Inferior parietal cortex (tissue), 1 donor: ENCODE measurements around the gene SYCP1.
"Not testable (repeated sequence)": the region's sequence is repeated elsewhere in the genome, so short reads cannot be mapped to it uniquely, and the experiment has no call there.

ENCODE experiments used
- DNase-seq: peaks from one replicate; pipeline ENCODE4 v3.0.0-alpha.2; 2016; ENCODE audit errors: extremely low spot score

The SYCP1 gene, protein sequence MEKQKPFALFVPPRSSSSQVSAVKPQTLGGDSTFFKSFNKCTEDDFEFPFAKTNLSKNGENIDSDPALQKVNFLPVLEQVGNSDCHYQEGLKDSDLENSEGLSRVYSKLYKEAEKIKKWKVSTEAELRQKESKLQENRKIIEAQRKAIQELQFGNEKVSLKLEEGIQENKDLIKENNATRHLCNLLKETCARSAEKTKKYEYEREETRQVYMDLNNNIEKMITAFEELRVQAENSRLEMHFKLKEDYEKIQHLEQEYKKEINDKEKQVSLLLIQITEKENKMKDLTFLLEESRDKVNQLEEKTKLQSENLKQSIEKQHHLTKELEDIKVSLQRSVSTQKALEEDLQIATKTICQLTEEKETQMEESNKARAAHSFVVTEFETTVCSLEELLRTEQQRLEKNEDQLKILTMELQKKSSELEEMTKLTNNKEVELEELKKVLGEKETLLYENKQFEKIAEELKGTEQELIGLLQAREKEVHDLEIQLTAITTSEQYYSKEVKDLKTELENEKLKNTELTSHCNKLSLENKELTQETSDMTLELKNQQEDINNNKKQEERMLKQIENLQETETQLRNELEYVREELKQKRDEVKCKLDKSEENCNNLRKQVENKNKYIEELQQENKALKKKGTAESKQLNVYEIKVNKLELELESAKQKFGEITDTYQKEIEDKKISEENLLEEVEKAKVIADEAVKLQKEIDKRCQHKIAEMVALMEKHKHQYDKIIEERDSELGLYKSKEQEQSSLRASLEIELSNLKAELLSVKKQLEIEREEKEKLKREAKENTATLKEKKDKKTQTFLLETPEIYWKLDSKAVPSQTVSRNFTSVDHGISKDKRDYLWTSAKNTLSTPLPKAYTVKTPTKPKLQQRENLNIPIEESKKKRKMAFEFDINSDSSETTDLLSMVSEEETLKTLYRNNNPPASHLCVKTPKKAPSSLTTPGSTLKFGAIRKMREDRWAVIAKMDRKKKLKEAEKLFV

GRCh38 chr1:114854693-114855320 is at the start of gene SYCP1:
Gene SYCP1, plus strand, starts transcription at chr1:114854863. Its CDS starts 602 bp downstream, at chr1:114855465.
- no peak for DNase-seq

DNA sequence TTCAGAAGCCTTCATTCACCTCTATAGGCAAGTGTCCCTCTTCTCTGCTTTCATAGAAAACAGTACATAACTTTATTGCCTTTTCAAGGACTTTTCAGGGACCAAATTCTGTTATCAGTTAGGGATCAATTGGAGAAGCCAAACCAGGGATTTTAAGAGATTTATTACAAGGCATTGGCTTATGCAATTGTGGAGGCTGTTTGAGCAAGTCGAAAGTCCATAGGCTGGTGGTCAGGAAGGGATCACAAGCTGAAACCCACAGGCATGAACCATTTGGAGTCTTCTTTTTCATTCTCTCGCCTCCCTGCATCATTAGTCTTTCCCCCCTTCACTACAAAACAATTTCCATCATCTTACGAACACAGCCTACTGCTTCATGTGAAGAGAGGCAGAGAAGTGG is 34.8 kb upstream of the SYCP1 start:
- no peak for DNase-seq

DNA sequence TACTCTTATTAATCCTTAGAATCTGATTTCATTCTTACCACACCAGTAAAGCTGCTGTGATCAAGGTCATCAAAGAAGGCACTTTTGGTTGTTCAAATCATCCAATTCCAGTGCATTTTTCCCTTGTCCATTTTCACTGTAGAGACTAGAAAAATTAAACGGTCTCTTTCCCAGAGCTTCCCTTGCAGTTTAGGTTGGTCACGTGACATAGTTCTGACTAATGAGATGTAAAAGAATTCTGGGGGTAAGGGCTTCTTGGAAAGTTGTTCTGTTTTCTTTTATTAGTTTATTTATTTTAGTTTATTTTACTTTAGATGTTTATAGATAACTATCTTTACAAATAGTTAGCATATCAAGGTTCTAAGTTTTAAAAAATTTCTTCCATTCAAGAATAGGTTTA is 34.3 kb upstream of the SYCP1 start:
- no peak for DNase-seq

GRCh38 chr1:114821978-114822377 is 32.7 kb upstream of the SYCP1 start:
- no peak for DNase-seq

DNA sequence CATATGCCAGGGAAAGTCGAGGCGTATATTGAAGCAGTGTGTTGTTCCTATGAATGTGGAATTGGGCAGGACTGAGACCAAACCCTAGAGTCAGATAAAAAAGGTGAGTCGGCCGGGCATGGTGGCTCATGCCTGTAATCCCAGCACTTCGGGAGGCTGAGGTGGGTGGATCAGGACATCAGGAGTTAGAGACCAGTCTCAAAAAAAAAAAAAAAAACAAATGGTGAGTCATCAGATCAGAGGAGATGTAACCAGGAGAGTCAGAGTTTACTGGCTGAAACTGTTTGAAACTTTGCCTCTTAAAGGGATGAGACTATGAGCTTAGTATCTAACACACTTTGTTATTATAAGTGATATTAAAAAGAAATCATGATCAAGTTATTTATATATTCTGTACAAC is 26.4 kb upstream of the SYCP1 start:
- no peak for DNase-seq

- DNase-seq: not testable (repeated sequence)
Observed at GRCh38 chr1:114830075-114830474, 24.6 kb upstream of the SYCP1 start.

- no peak for DNase-seq
Observed at GRCh38 chr1:114831276-114831994, 23.2 kb upstream of the SYCP1 start.

GRCh38 chr1:114832057-114832456 is 22.6 kb upstream of the SYCP1 start:
- DNase-seq: no peak

DNA sequence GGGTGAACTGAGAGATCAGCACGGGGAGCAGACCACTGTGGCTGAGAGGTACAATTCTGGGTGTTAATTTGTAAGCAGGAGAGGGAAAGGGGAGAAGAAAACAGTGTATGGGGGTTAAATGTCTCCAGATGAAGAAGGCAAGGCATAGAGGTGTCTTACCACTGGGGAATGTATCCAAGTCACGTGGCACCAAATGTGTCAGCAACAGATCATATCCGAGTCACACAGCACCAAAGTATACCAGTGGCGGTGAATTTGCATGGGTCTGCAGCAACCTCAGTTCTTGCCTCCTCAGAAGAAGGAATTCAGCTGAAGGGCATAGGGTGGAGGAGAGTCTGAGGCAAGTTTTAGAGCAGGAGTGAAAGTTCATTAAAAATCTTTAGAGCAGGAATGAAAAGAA is 21.2 kb upstream of the SYCP1 start:
- no peak for DNase-seq

DNA sequence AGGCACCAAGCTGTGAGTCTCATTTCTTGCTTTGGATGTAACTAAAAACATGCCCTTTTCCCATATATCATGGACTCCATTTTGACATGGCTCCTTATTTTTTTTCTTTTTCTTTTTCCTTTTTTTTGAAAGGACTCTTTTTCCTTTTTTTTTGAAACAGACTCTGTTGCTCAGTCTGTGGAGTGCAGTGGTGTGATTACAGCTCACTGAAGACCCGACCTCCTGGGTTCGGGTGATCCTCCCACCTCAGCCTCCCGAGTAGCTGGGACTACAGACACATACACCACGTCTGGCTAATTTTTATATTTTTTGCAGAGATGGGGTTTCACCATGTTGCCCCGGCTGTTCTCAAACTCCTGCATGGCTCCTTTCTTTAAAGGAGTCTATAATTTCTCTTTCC is 10.4 kb upstream of the SYCP1 start:
- no peak for DNase-seq

GRCh38 chr1:114853584-114853983 is 1.1 kb upstream of the SYCP1 start:
- no peak for DNase-seq

DNA sequence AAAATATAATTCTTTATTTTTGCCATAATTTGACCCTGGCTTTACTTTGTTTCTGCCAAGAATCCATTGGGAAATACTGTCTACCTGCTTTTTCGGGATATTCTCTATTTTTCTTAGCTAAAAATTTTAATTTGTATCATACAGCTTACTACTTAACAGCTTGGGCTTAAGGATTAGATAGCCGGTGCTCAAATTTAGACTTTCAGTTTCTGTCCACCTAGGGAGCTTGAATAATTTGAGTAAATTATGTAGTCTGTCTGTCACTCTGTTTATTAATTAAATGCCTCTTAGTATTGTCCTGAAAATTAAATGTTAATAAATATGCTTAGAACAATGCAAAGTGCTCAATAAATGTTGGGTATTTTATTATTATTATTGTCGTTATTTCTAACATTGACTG is 6.7 kb downstream of the SYCP1 start:
- DNase-seq: no peak

DNA sequence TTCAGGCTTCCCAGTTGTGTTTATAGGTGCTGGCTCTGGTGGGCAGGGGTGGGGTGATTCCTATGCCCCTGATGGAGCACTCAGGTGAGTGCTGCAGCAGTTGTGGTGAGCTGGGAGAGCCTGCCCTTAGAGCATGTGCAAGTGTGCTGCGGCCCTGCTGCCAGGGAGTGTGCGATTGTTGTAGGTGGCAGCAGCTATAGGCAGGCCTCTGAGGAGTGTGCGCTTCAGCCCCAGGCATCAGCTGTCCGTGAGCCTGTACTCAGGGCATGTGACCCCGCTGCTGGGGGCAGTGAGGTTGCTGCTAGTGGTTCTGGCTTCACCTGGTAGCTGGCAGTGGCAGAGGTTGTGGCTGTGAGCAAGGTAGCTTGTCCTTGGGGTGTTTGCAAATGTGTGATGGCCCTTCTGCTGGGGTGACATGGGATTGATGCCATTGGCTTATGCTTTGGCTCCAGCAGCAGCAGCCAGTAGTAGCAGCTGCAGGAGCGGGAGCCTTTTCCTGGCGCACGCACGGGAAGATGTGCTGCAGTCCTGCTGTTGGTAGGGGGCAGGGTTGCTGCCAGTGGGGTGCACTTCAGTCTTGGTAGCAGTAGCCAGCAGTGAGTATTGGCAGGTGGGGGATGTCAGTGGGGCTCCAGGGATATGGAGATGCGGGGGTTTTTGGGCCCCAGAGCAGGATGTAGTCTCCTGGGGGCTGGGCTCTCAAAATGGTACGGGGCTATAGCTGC is 37.7 kb downstream of the SYCP1 start:
- DNase-seq: no peak

- no peak for DNase-seq
Observed at GRCh38 chr1:114896795-114897194, 42.1 kb downstream of the SYCP1 start.

- DNase-seq: no peak
Observed at GRCh38 chr1:114901814-114902213, 47.2 kb downstream of the SYCP1 start.

DNA sequence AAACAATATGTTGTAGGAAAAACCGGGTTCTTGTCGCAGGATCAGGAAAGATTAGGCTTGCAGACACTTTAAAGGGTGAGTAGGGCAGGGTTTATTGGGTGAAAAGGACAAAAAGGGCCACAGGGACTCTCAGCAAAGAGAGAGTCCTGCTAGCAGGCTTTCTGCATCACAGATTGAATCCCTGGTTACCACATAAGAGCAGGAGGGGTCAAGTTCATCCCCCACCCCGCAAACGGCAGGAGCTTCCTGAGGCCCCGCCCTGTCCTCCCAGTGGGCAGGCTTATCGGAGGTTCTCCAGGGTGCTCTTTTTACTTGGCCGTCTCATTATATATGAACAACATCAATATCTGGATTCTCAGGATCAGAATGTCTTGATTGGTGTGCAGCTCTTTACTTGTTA is 47.7 kb downstream of the SYCP1 start:
- no peak for DNase-seq

DNA sequence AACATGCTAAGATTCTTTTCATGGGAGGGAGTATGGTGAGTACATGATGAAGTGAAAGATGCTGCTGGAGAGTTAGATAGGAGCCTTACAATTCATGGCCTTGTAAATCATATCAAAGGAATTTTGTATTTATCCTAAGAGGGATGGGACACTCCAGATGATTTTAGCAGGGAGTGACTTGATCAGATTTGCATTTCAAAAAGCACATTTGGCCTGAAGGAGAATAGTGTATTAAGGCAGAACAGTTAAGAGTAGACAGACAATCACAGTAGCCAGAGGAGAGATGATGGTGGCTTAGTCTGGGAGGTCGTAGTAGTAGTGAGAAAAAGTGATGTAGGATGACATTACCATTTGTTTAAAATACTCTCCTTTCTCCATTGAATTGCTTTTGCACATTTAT is 48.8 kb downstream of the SYCP1 start:
- DNase-seq: no peak

- DNase-seq: not testable (repeated sequence)
Observed at GRCh38 chr1:114915720-114916119, 61.1 kb downstream of the SYCP1 start.

GRCh38 chr1:114926607-114927006 is 71.9 kb downstream of the SYCP1 start:
- no peak for DNase-seq

DNA sequence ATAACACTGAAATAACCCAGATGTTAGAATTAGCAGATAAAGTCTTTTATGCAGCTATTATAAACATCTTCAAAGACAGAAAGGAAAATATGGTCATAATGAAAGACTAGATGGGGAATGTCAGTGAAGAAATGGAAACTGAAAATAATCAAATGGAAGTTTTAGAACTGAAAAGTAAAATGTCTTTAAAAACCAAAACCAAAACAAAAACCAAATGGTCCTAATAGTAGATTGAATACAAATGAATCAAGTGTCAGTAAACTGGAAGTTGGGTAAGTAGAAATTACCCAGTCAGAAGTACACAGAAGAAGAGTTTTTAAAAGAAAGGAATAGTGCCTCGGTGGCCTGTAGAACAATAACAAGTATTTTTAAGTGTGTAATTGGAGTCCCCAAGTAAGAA is 72.7 kb downstream of the SYCP1 start:
- DNase-seq: no peak

- no peak for DNase-seq
Observed at GRCh38 chr1:114956570-114956969, 101.9 kb downstream of the SYCP1 start.
